GM18858 (cell line): ENCODE data around the gene MCTP2.

ENCODE experiments used
- ATAC-seq: cut with Tn5 transposase; IDR thresholded peaks from one replicate; pipeline ENCODE4 v1.9.1; 2021; ENCODE audit not compliant: unreplicated experiment

The MCTP2 gene

DNA sequence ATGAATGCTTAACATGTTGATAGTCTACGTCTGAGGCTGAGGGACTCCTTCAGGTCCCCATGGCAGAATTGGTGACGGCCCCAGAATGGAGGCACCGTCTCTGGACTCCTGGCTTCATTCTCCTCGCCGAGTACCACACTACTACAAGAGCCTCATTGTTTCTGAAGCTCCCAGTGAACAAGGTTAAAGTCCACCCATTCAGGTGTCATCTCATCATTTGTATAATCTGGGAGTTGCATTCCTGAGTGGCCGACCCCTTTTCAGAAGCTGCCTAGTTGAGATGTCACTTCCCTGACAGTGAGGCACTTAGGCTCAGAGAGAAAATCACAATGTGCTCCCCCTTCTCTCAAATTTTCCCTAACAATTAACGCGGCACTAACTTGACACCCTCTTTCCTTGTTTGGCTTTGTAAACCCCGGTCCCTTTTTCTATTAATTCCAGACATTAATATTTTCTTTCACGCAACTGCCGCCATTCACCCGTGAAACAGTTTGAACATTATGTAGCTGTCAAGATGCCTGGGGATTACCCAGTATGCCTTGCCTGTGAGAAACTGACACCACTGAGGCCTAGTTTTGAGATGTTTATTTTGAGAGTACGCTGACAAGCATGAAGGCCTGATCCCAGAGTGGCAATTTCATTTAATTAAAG is 105.6 kb downstream of the MCTP2 start:
- no peak for ATAC-seq

DNA sequence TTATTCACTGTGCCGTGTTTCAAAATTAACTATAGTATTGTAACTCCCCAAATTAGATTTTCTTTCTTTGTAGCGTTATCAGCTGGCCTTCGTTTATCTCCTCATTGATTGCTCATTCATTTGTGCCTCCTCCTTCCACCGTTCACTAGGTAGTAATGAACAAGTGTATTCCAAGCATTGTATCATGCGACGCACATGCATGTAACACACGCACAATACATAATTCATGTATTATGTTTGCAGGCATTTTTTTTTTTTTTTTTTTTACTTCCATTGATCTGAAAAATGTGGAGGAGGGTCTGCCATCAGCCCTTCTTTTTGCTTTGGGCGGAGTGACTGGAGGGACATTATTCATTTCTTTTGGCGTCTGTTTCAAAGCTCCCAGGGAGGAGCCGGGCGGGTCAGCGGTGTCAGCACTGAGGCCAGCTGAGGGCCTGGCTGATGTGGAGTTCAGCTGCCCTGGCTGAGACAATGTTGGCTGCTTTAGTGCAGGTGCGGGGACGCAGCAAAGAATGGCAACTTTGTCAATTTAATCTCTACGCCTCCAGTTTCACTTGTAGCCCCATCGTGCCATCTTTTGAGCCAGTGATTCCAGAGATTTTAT is 107.0 kb downstream of the MCTP2 start:
- ATAC-seq, result no peak

DNA sequence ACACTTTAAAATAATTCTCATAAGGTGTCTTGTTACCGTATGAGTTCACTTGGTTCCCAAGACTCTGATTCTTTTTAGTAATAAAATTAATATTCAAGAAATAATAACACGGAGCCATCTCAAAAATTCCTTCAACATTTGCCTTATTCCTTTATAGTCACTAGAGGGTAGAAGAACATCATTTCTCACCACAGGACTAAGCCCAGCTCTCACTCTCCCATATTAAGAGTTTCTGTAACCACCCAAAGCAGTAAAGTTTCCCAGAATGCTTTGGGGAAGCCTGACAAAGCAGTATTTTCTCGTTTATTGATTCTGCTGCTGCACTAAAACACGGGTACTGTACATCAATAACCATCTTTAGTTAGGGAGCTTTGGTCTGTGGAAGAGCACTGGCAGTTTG is 114.9 kb downstream of the MCTP2 start:
- ATAC-seq, result no peak

DNA sequence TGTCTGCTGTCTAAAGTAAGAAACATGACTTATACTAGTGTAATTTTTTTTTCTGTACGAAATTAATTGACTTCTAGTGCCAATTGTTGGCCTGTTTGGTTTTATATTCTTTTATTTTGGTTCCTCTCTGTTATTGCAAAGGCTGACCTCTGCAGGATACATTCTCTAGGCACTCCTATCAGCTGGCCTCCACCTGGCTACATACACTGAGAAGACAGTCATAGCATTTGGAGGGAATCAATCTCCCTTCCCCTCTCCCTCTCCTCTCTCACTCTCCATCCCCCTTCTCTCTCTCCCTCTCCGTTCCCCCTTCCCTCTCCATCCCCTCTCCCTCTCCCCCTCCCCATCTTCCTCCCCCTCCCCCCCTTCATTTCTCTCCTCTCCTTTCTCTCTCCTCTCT is 116.7 kb downstream of the MCTP2 start:
- no peak for ATAC-seq

DNA sequence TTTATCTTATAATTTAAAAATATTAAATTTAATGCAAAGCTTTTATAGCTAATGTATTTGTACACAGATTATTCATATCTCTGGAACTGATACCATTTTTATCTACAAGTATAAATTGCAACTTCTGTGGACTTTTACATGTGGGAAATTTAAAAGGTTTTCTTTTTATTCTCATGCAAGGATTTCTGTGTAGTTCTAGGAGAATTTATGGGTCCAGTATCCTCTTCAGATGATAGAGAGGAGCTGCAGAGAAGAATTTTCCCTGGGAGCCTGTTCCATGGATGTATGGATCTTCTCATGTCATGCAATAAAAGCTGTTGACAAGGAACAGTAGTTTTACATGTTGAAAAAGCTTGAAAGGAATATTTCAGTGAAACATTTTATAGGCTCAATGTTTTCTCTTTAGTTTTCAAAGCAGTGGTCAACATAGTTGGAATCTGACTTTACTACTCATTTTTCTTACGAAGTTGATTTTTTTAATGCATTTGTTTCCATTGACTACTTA is 119.7 kb downstream of the MCTP2 start:
- ATAC-seq, result no peak

DNA sequence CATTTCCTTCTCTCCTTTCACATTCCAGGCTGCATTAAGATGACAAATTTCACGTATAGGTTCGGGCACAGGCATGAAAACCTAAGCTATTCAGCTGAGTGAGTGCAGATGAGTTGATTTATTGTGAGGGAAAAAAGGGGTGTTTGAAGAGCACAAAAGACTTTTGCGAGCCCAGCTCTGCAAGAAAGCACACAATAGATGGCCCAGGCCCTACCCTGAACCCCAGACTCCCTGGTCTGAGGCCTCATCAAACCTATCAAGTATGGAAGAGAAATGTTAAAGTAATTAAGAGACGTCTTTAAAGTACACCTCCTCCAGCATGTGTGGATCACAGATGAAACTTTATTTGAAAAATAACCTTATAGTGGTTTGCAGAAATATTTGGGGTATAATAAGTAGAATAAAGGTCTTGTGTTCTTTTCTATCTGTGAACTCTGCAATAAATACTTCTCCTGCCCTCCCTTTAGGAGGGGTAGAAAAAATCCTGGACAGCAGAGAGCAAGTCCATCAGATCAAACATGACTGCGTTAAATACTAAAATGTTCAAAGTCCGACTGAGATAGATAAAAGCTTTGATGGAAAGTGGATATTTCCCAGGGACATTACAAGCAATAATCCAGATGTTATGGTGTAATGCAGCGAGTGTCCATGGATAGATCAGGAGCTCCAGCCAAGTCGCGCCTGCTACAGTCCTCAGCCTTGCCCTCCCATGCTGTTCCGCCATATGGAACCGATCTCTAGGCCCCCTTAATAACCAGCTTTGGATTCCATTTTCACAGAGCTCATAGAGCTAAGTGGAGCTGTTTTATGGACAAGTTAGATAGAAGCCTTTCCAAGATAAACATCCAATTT is 121.5 kb downstream of the MCTP2 start:
- ATAC-seq, result no peak

DNA sequence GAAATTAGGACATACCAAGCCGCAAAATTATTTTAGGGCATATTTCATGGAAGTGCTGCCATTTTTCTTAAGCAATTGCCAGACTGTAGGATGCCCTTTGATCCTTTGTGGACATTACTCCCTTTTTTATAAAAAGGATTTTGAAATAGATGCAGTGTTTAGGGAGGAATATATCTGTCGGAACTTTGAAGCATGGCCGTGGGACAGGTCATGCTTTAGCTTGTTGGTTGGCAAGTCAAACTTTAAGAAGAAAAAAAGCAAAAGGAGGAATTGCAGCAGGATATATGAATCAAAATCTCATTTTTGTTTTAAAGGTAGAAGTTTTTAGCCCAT is 122.1 kb downstream of the MCTP2 start:
- ATAC-seq, result no peak

DNA sequence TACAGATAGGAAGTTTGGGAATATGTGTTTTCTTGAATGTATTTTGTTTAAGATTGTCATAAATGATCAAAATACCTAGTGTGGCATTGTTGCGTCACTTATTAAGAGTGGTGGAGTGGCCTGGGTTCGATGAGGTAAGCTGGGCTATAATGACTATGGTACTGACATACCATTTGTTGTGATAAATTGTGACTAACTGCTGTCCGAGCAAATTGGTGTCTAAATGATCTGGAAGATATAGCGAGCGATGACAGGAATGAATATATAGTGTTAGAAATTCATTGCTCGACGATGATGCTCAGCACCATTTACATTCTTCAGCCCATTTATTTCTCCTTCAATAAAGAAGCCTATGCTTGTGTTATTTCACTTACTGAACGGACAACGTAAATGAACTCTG is 123.3 kb downstream of the MCTP2 start:
- no peak for ATAC-seq

DNA sequence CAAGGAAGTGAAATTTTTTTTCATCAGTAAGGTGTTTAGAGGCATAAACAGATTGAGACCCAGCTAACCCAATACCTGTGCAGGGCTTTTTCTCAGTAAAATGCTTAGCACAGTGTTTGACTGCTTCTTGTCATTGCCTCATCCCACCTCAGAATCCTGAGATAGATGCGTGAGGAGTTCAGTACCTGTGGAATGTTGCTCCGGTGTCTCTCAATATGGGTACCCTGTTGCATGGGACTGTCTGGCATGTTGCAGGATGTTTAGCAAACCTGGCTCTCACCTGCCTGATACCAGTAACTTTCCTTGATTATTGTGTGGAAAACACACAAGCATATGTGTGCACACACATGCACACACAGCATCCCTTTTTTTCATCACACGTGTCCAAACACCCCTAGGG is 128.4 kb downstream of the MCTP2 start:
- no peak for ATAC-seq

DNA sequence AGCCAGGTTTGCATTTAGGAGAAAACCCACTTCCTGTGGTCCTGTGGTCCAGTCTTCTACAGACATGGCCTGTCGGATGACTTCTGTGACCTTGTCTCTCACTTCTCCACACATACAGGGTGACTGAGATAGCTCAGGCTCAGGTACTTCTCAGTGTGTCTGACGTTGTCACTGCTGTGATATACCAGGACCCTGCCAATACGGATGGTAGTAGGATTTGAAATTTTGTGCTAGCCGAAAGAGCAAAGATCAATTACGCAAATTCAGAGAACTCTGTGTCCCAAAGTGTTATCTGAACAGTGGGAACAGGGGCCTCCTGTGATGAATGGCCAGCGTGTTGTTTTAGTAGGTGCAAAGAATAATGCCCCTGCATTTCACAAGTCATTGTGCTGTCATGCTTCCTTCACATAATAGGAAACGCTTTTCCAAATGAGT is 128.9 kb downstream of the MCTP2 start:
- no peak for ATAC-seq

DNA sequence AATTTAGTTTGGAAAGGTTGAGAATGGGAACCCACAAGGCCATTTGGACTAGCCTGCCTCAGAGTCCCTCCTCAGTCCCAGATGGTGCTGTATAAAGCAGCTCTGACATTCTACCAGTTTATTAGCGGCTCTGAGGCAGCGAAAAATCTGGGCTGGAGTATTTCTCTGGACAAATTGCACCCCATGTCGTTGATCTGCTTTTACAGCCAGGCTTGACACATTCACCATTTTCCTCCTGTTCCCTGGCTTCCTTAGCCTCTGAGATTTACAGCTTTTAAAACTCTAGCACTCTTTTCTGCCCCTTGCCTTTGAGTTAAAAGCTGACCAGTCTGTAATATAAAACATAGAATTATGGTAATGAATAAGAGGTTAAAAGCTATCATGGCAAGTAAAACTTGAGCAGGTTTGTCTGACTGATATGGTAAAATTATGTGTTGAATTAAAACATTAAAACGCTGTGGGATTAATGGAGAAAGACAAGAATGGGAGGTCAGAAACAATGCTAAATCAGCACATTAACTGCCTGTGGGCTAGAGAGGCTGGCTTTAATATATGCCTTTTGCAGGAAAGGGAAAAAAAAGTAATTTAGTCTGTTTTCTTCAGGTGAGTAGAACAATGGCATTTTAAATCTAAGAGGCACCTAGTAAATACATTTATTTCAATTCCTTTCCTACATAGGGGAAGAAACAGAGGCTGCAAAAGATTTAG is 131.2 kb downstream of the MCTP2 start:
- no peak for ATAC-seq

DNA sequence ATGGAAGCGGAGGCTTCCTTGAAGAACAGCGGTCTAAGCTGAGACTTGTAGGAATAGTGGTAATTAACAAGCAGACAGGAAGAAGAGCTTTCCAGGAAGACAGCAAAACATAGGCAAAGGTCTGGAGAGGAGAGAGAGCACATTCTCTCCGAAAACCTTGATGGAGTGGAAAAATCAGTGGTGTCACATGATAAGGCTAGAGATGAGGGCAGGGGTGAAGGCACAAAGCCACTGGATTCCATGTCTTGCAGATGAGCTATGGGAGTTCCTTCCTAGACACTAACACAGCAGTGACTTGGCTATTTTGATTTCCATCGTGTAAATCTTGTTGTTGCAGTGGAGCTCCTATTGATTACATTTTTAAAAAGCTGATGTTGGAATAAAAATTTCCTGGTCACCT is 132.0 kb downstream of the MCTP2 start:
- no peak for ATAC-seq

DNA sequence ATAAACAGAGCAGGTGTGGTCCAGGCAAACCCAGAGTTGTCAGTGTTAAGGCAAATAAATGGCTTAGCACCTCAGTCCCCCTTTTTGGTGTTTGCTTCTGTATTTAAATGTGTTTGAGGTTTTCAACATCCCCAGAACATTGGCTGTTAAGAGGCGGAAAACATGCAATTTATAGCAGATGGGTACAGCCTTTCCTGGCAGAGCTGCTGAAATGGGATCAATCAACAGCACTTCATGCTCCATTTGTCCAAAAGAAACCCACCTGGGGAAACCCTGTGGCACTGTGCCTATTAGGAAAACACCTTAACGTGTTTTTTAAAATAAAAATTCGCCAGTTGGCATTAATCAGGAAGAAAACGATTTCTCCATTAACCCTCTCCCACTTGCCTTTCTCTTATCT is 135.4 kb downstream of the MCTP2 start:
- ATAC-seq, result no peak

DNA sequence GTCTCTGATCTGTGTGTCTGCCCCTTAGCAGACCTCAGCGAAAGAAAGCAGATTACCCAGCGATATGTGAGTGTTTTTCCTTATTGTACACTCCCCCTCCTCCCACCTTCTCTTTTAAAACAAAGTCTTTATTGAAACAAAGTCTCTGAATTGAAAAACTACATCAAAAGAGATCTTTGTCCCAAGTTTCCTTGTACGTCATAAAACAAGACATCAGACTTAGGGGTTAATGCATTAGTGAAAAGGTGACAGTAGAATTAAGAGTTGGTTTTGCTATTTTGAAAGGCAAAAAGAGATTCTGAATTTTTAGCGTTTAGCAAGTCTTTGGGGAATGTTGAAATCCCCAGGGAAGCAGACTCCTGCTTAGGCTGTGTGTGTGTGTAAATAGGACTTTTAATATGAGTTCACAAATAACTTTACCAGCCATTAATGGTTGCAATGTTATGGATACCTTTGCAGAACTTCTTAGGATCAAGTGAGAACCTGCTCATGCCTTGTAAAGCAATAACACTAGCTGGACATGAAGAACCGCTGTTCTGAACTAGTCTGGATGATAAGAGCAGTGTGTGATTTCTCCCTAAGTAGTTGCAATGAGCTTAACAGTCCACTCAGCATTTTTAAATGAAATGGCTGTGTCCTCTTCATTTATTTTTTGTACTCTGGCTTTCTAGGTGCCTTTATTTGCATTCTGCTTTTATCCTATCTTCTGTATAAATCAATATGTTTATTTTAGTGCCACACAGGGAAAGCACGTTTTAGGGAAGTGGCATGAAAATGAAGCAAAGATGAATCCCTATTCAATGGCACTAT is 136.6 kb downstream of the MCTP2 start:
- ATAC-seq, result no peak

DNA sequence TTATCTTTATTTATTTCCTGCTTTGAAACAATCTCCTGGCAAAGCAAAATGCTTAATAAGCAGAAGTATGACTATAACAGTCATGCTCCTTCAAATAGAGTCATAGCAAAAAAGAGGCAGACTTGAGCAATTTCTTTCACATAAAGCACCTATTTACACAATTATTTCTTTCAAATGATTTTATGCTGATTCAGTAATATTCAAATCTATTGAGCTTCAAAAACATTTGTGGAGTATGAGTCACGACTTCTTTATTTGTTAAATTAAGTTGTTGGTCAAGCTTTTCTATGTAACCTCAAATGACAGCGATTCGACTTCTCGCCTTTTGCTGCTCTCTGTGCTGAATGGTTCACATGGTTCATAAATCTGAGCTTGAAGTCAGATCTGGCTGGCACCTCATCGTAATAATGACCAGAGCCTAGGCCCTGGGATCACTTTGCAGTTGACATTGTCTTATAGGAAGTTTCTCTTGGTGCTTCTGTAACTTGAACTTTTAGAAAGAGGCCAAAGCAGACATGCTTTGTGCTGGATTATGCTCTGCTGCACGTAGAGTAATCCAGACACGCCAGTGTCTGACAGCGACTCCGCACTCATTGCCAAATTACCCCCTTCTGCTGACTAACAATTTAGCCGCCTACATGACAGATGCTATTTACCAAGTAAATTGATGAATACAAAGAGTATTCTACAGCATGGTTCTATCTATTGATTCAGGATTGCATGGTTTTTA is 139.0 kb downstream of the MCTP2 start:
- no peak for ATAC-seq

DNA sequence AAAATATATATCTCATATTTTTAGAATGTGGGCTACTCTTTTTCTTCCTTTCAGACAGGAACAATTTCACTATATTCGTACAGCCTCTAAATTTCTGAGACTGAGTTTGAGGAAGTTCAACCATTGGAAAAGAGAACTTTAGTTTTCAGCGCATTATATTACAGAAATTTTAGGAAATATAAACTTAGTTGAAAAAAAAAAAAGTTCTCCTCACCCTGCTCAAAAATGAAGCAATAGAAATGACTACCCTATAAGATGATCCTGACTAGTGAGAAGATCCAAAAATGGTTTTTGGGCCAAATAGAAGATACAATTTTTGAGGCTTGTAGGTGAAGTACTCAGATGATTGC is 139.6 kb downstream of the MCTP2 start:
- ATAC-seq, result no peak

DNA sequence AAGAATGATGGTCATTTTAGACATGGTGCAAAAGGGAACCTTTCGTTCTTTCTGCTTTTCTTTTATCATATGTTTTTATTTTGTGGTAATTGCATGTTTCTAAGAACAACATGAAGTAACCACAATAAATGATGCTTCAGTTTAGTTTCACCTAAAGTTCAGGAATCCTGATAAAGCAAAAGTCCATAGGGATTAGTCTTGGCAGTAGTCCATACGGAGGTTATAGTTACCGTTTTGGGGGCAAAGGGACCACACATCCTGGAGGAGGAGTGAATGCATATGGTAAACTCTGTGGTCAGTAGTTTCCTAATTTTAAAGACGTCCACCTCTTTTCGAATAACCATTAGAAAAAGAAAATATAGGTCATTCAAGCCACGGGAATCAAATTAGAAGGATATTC is 141.5 kb downstream of the MCTP2 start:
- ATAC-seq, result no peak

DNA sequence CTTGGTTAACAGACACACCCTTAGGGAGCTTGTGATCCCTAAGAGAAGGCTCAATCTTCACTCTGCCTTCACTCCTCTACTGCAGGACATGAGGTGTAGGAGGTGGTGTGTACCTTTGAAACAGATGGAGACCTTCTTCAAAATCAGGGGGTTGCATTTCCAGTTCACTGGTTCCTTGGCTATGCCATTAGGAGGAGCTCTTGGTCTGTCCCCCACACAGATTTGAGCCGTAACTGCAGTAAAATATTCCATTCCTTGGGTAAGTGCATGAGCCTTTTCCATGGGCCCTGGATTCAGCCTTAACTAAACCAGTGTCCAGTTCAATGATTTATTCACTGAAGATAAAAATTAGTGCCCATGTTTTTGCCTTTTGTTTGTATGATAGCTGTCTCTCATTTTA is 144.6 kb downstream of the MCTP2 start:
- no peak for ATAC-seq

DNA sequence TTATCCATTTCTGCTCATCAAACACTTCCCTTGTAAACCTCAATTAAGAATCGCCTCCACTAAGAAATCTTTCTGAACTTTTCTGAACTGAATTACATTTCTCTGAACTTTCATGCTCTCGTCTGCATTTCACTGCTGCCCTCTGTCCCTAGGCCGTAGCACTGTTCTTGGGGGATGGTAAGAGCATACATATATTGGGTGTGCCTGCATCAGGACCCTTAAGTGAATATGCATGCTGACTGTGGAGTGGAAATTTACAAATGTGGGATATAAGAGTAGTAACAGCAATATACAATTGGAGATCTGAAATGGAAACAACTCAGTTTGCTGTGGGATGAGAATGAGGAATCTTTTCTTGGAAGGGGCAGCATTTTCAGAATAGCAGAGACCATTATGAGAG is 148.6 kb downstream of the MCTP2 start:
- no peak for ATAC-seq

DNA sequence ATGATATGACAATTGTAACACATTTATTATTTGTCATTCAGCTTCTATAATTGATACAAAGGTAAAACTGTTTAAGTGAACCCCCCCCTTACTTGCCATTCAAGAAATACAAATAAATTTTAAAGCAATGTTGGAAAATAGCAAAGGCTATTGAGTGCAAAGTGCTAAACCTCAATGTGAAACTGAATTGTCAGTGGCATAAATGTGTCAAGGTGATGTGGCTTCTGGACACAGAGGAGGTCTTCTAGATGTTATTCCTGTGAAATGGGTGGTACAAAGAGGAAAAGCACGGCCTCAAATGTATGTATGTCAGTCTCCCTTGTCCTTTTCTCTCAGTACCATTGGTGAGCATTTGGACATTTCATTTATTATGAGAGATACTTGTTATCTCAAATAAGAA is 149.4 kb downstream of the MCTP2 start:
- no peak for ATAC-seq
